Neural cell (in vitro differentiated cells): ENCODE measurements around the gene SRP54.

Experiments
- CTCF ChIP-seq: fragments of 450-650 bp; IDR thresholded peaks from 2 replicates; pipeline ENCODE4 v1.5.1; 2014; ENCODE audit warnings: antibody characterized with exemption, mild to moderate bottlenecking, moderate library complexity; ENCODE audit not compliant: poor library complexity, severe bottlenecking
- EP300 ChIP-seq: fragments of 450-650 bp; conservative IDR thresholded peaks from 2 replicates; pipeline ENCODE4 v1.6.1; 2014; ENCODE audit warnings: antibody characterized with exemption, mild to moderate bottlenecking, moderate library complexity; ENCODE audit not compliant: poor library complexity, severe bottlenecking
- MXI1 ChIP-seq: fragments of 450-650 bp; conservative IDR thresholded peaks from 2 replicates; pipeline ENCODE4 v1.6.1; 2014; ENCODE audit warnings: antibody characterized with exemption, mild to moderate bottlenecking; ENCODE audit not compliant: poor library complexity, severe bottlenecking
- POLR2AphosphoS5 ChIP-seq: IDR thresholded peaks from 2 replicates; pipeline ENCODE4 v1.6.1; 2012

- no peak for TF ChIP-seq CTCF
- no peak for TF ChIP-seq POLR2AphosphoS5
- TF ChIP-seq EP300, result no peak
- TF ChIP-seq MXI1, result no peak
Measured at GRCh38 chr14:35032562-35032961, 49.8 kb downstream of the SRP54 start.
